ENCODE measurements around the gene NDUFS4.

Gene NDUFS4

DNA sequence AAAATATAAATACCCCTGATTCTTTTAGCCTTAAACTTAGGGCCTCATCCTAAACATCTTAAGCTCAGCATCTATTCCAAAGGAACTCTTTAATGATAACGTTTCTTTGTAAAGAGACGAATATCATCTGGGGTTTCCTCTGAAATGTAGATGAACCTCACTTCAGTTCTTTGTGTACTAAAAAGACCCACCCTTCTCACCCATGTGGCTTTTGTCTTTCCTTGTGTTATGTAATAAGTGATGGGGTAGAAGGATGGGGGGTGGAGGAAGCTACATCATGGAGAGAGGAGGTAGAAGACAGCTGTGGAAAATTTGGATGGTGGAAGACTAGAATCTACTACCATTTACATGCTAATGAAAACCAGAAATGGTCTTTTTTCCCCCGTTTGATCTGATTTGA lies 111.0 kb downstream of the NDUFS4 start:
- H3K4me3 ChIP-seq (ENCODE audit: low read depth, low read length), result no peak overlapping the region
- no peak for DNase-seq (ENCODE audit: low read depth)
- TF ChIP-seq POLR2A (IDR thresholded peaks at IDR 0.05; ENCODE audit: extremely low read depth, insufficient read length) (no peak), MYC (IDR thresholded peaks at IDR 0.05; ENCODE audit: low read depth, low read length) (no peak)
- TF ChIP-seq, protein P1, sequence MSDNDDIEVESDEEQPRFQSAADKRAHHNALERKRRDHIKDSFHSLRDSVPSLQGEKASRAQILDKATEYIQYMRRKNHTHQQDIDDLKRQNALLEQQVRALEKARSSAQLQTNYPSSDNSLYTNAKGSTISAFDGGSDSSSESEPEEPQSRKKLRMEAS (IDR thresholded peaks at IDR 0.05; ENCODE audit: low read depth, low read length), result no peak
- TF ChIP-seq, protein P2, sequence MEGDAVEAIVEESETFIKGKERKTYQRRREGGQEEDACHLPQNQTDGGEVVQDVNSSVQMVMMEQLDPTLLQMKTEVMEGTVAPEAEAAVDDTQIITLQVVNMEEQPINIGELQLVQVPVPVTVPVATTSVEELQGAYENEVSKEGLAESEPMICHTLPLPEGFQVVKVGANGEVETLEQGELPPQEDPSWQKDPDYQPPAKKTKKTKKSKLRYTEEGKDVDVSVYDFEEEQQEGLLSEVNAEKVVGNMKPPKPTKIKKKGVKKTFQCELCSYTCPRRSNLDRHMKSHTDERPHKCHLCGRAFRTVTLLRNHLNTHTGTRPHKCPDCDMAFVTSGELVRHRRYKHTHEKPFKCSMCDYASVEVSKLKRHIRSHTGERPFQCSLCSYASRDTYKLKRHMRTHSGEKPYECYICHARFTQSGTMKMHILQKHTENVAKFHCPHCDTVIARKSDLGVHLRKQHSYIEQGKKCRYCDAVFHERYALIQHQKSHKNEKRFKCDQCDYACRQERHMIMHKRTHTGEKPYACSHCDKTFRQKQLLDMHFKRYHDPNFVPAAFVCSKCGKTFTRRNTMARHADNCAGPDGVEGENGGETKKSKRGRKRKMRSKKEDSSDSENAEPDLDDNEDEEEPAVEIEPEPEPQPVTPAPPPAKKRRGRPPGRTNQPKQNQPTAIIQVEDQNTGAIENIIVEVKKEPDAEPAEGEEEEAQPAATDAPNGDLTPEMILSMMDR (IDR thresholded peaks at IDR 0.05; ENCODE audit: low read depth, low read length), result no peak

DNA sequence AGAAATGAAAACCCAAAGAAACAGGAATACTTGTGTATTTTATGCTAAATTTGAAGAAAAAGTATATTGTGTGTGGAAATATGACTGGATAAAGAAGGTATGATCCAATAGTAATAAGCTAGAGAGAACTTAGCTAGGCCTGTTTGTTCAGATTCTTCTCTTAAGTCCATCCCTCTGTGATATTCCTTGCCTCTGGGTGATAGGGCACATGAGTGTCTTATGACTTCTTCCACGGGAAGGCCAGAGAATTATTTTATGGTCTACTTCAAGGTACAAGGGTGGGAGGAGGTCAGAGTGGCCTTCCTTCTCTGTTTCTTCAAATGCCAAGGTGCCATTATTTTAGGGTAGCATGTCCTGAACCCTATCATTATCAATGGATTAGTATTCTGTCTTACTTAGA lies 113.7 kb downstream of the NDUFS4 start:
- no peak for DNase-seq (ENCODE audit: low read depth)
- no peak overlapping the region for H3K4me3 ChIP-seq (ENCODE audit: low read depth, low read length)
- TF ChIP-seq, protein P2 (IDR thresholded peaks at IDR 0.05; ENCODE audit: low read depth, low read length), result no peak
- TF ChIP-seq POLR2A (IDR thresholded peaks at IDR 0.05; ENCODE audit: extremely low read depth, insufficient read length) (no peak), MYC (IDR thresholded peaks at IDR 0.05; ENCODE audit: low read depth, low read length) (no peak)
- TF ChIP-seq, protein P1 (IDR thresholded peaks at IDR 0.05; ENCODE audit: low read depth, low read length), result no peak

DNA sequence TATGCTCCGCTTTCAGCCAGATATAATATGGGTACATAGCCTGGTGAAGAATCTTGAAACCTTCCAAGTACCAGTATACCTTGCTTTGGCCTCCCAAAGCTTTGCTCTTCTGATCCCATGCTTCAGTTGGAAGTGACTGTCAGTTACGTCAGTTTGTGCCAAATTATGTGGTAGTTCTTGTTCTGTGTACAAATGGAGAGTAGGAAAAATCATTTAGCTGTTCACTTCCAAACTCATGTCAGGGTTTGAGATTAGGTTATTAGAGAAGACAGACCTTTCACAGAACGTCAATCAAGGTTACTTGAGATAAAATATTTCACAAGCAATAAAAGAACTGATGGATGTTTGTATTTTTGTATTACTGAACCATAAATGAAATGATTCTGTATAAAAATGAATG lies 117.2 kb downstream of the NDUFS4 start:
- DNase-seq (ENCODE audit: low read depth), result no peak
- no peak for TF ChIP-seq MYC (IDR thresholded peaks at IDR 0.05; ENCODE audit: low read depth, low read length)
- TF ChIP-seq, protein P2 (IDR thresholded peaks at IDR 0.05; ENCODE audit: low read depth, low read length), result no peak
- TF ChIP-seq, protein P1 (IDR thresholded peaks at IDR 0.05; ENCODE audit: low read depth, low read length), result no peak
- no peak for TF ChIP-seq POLR2A (IDR thresholded peaks at IDR 0.05; ENCODE audit: extremely low read depth, insufficient read length)
- no peak overlapping the region for H3K4me3 ChIP-seq (ENCODE audit: low read depth, low read length)

DNA sequence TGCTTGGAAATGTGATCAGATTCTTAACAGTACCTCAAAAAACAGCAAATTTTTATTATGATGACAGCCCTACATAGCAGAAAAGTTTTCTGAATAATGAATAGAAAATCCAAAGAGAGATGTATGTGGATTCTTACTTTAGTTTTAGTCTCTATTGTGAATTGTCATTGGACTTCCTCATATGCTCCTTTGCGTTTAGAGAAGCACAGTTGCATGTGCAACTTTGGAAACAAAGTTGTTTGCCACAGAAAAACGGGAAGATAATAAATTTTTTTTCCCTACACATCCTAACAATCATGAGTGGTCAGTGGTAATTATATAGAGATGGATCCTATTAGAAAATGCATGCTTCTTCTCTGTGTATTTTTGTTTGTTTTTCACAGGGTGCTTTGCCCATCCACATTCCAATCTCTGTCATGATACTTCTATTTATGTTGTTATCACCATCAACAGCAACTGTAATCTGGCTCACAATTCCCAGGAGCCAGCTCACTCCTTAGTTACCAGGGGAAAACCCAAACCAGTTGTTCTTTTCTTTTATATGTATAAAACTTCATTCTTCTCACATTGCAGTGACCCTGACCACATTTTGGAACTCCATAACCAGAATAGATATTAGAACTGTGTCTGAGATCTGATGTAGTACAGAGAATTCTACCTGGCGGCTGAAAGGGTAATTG lies 118.7 kb downstream of the NDUFS4 start:
- no peak overlapping the region for H3K4me3 ChIP-seq (ENCODE audit: low read depth, low read length)
- DNase-seq (ENCODE audit: low read depth), result no peak

DNA sequence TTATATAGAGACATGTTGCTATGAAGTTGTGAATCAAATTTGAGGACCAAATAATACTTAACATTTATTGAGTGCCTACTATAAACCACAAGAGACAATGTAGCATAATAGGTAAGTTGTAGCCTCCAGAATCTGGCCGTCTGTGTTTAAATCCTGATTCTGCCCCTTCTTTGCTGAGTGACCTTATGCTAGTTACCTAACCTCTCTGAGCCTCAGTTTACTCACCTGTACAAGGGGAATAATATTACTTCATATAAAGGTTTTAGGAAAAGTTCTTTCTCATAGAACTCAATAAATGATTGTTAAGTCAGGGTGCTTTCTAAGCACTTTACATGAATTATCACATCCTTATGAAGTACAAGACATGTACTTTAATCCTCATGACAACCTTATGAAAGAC lies 120.6 kb downstream of the NDUFS4 start:
- no peak for TF ChIP-seq POLR2A (IDR thresholded peaks at IDR 0.05; ENCODE audit: extremely low read depth, insufficient read length)
- TF ChIP-seq MYC (IDR thresholded peaks at IDR 0.05; ENCODE audit: low read depth, low read length), result no peak
- TF ChIP-seq, protein P1 (IDR thresholded peaks at IDR 0.05; ENCODE audit: low read depth, low read length), result no peak
- TF ChIP-seq, protein P2 (IDR thresholded peaks at IDR 0.05; ENCODE audit: low read depth, low read length), result no peak
- no peak overlapping the region for H3K4me3 ChIP-seq (ENCODE audit: low read depth, low read length)
- no peak for DNase-seq (ENCODE audit: low read depth)

More for the DNA sequence above, 118.7 kb downstream of the NDUFS4 start:
- TF ChIP-seq POLR2A (IDR thresholded peaks at IDR 0.05; ENCODE audit: extremely low read depth, insufficient read length) (no peak), MYC (IDR thresholded peaks at IDR 0.05; ENCODE audit: low read depth, low read length) (no peak)
- TF ChIP-seq, protein P2 (IDR thresholded peaks at IDR 0.05; ENCODE audit: low read depth, low read length), result no peak

All from NB4 (cell line).